Lower leg skin (tissue), 4 donors: ENCODE results near the gene VGF. TPM values are rescaled to one million over a fixed set of nuclear protein-coding genes. Genes with fewer than 3 reads are reported as not detected.
"Not testable (repeated sequence)": the region's sequence is repeated elsewhere in the genome, so short reads cannot be mapped to it uniquely, and the experiment has no call there.

Experiments
- DNase-seq, 2 donors: peaks; one replicate each; pipeline ENCODE4 v3.0.0-alpha.2; 2019; ENCODE audit warnings: low spot score in 2 of 2
- H3K4me3 ChIP-seq: fragments of 200-600 bp; sonication (generic); 2 replicates; pipeline ENCODE4 v1.5.1; 2017; ENCODE audit warnings: mild to moderate bottlenecking, low read depth; ENCODE audit not compliant: poor library complexity, severe bottlenecking
- POLR2A ChIP-seq, 2 donors: fragments of 450-650 bp; IDR thresholded peaks; one replicate each; pipeline ENCODE4 v1.6.1; 2016 to 2017; ENCODE audit warnings: antibody characterized with exemption in 2 of 2, mild to moderate bottlenecking in 1 of 2, moderate library complexity in 1 of 2
- WGBS, 2 donors: methylation state at CpG; one replicate each; pipeline ENCODE4 v1.1.5; 2018; 5-methylcytosine and 5-hydroxymethylcytosine counted together
- intact Hi-C: fragments of 100-400 bp; cut with DNase I; formaldehyde crosslinking; loops from one replicate; pipeline ENCODE4 v1.15.0; 2023; ENCODE audit warnings: low total_unique reads
- total RNA-seq, 4 donors: library from RNA; depleted of rRNA; stranded (reverse); fragments of >200 nt; gene quantifications; one replicate each; pipeline ENCODE4 v1.1.0, GENCODE V29; 2016
- TF ChIP-seq, protein P1 (sequence below), 3 donors: fragments of 450-650 bp; IDR thresholded peaks; one replicate each; pipeline ENCODE4 v1.5.1; 2016; ENCODE audit warnings: antibody characterized with exemption in 3 of 3, mild to moderate bottlenecking in 3 of 3, moderate library complexity in 2 of 3

VGF gene
- total RNA-seq, 4 donors from 2014 or later = 0.91 to 6.3 (median 2.5) TPM; not detected in 1

DNA sequence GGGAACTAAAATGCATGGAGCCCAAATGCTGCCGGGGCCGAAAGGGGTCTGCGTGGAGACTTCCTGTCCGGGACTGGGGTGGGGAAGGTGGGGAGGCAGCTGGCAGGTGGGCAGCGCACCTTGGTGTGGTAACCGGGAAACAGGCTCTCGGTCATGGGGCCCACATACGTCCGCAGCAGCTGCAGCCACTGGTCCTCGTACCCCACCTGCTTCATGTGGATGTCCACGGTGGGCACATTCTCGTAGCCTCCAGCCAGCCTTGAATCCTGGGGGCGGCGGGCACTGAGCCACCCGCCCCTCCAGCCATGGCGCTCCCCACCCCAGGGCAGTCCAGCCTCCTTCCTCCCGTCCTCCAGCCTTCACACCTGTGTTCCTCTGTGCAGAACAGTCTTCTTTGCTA is 42.1 kb upstream of the VGF start:
- TF ChIP-seq, protein P1, sequence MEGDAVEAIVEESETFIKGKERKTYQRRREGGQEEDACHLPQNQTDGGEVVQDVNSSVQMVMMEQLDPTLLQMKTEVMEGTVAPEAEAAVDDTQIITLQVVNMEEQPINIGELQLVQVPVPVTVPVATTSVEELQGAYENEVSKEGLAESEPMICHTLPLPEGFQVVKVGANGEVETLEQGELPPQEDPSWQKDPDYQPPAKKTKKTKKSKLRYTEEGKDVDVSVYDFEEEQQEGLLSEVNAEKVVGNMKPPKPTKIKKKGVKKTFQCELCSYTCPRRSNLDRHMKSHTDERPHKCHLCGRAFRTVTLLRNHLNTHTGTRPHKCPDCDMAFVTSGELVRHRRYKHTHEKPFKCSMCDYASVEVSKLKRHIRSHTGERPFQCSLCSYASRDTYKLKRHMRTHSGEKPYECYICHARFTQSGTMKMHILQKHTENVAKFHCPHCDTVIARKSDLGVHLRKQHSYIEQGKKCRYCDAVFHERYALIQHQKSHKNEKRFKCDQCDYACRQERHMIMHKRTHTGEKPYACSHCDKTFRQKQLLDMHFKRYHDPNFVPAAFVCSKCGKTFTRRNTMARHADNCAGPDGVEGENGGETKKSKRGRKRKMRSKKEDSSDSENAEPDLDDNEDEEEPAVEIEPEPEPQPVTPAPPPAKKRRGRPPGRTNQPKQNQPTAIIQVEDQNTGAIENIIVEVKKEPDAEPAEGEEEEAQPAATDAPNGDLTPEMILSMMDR (IDR thresholded peaks at IDR 0.05) = no peak
- TF ChIP-seq POLR2A (IDR thresholded peaks at IDR 0.05) = no peak
- no peak for DNase-seq
- no peak overlapping the region for H3K4me3 ChIP-seq
- intact Hi-C loops = no loop called here
- WGBS, 2 donors = 88 to 97% methylated on average over 14 to 16 of the region's 17 CpGs

DNA sequence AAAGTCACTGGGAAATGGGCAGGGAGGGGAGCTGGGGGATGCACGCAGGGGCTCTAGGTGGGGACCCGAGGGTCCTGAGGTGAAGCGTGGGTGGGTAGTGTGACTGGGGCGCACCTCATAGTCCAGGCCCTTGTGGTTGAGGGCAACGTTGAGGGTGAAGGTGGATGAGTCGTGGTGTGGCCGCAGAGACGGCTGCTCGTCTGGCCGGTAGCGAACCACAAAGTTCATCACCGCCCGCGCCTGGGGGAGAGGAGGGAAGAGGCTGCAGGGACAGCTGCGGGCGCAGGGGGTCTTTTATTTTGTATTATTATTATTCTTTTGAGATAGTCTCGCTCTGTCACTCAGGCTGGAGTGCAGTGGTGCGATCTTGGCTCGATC is 41.3 kb upstream of the VGF start:
- WGBS, 2 donors = 86 to 87% methylated on average over 19 of the region's 19 CpGs
- no peak for DNase-seq

DNA sequence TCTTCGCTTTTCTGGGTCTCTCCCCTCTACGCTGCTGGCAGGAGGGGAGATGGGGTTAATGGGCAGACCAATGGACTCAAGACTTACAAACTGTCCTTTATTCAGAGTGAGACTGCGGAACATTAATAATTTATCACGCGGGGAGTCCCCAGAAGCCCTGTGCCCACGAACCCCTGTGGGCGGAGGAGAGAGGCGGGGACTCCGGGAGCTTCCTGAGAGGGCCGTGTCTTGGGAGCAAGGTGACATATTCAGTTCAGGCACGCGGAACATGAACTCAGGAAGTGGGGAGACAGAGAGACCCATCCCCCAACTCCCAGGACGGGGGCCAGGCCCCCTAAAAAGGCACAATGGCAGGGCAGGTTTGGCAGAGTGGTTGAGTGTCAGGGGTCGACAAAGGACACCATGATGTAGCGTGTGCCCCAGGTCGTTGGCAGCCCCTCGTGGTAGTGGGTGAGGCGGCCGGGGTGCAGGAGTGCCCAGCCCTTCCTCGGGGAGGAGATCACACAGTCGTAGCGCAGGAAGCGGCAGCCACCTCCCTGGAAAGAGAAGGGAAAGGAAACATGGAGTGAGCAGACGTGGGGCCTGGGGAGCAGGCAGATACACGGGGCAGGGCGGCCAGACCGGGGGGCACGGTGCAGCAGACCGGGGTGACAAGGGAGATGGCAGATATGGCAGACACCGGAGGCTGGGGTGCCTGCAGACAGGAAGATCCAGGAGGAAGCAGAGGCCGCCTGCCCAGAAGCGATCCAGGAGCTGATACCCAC is 40.7 kb upstream of the VGF start:
- intact Hi-C loops = no loop called here
- no peak overlapping the region for H3K4me3 ChIP-seq
- TF ChIP-seq, protein P1 (IDR thresholded peaks at IDR 0.05) = no peak
- no peak for TF ChIP-seq POLR2A (IDR thresholded peaks at IDR 0.05)
- no peak for DNase-seq
- WGBS, 2 donors = 78 to 79% methylated on average over 32 of the region's 32 CpGs

More for the DNA sequence above, 41.3 kb upstream of the VGF start:
- TF ChIP-seq, protein P1 (IDR thresholded peaks at IDR 0.05) = no peak
- no peak for TF ChIP-seq POLR2A (IDR thresholded peaks at IDR 0.05)
- intact Hi-C loops = no loop called here
- H3K4me3 ChIP-seq = no peak overlapping the region

DNA sequence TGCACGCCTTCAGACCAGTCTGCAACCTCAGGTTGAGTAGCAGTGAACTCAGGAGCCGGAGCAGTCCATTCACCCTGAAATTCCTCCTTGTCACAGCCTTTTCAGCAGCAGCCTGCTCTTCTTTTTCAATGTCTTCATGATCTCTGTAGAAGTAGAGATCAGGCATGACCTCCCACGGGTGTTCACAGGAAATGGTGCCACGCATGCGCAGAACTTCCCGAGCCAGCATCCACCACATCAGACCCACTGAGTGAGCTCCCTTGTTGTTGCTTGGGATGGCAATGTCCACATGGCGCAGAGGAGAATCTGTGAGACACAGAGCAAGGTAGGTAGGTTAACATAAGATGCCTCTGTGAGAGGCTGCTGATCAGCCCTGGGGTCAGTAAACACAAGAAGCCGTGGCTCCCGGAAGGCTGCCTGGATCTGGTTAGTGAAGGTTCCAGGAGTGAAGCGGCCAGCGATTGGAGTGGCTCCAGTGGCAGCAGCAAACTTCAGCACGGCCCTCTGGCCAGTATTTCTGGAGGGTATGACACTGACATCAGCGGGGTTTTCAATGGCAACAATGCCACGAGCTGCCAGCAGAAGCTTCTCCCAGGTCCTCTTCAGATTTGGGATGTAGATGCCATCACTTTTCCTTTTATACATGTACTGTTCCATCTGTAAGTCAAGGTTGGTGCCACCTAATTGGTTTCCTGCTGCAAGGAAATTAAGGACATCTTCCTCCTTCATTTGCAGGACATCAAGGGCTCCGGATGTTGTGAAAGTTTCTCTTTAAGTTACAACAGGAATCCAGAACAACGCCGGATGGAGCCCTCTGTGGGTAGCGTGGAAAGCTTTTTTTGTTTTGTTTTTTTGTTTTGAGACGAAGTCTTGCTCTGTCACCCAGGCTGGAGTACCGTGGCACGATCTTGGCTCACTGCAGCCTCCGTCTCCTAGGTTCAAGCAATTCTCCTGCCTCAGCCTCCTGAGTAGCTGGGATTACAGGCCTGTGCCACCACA is 38.7 kb upstream of the VGF start:
- intact Hi-C loops, DNase-seq: not testable (repeated sequence)
- 57 to 62% methylated on average over 21 to 22 of the region's 22 CpGs for whole genome bisulfite sequencing, 2 donors

DNA sequence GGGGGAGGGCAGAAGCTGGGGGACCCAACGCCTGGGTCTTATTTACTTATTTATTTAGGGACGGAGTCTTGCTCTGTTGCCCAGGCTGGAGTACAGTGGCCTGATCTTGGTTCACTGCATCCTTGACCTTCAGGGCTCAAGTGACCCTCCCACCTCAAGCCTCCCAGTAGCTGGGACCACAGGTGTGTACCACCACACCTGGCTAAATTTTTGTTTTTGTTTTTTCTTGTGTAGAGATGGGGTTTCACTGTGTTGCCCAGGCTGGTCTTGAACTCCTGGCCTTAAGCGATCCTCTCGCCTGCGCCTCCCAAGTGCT is 37.2 kb upstream of the VGF start:
- intact Hi-C loops = no loop called here
- TF ChIP-seq POLR2A (IDR thresholded peaks at IDR 0.05) = no peak
- TF ChIP-seq, protein P1 (IDR thresholded peaks at IDR 0.05) = no peak
- no peak overlapping the region for H3K4me3 ChIP-seq
- no peak for DNase-seq
- WGBS, 2 donors = 90 to 92% methylated on average over 5 of the region's 5 CpGs

More for the DNA sequence above, 38.7 kb upstream of the VGF start:
- H3K4me3 ChIP-seq = not testable (repeated sequence)
